ENCODE results near the gene ORM1.
"Not testable (repeated sequence)": the region's sequence is repeated elsewhere in the genome, so short reads cannot be mapped to it uniquely, and the experiment has no call there.

Gene ORM1

GRCh38 chr9:114322831-114323531 lies at the start of gene ORM1:
TSS of gene ORM1 (plus strand) at chr9:114323098. CDS start at chr9:114323134, 36 bp downstream.
- H3K4me3 ChIP-seq (ENCODE audit: low read depth, low read length), result not testable (repeated sequence)

GRCh38 chr9:114273461-114273881 lies 49.4 kb upstream of the ORM1 start:
- TF ChIP-seq CTCF (IDR thresholded peaks at IDR 0.05; ENCODE audit: low read depth, low read length), result no peak
- no peak overlapping the region for H3K4me3 ChIP-seq (ENCODE audit: low read depth, low read length)

- H3K4me3 ChIP-seq (ENCODE audit: low read depth, low read length), result no peak overlapping the region
- TF ChIP-seq CTCF (IDR thresholded peaks at IDR 0.05; ENCODE audit: low read depth, low read length), result no peak
Measured at GRCh38 chr9:114274217-114274616, 48.7 kb upstream of the ORM1 start.

GRCh38 chr9:114275246-114276004 lies 47.5 kb upstream of the ORM1 start:
- H3K4me3 ChIP-seq (ENCODE audit: low read depth, low read length), result no peak overlapping the region
- TF ChIP-seq CTCF (IDR thresholded peaks at IDR 0.05; ENCODE audit: low read depth, low read length), result no peak

GRCh38 chr9:114276908-114277821 lies 45.7 kb upstream of the ORM1 start:
- no peak overlapping the region for H3K4me3 ChIP-seq (ENCODE audit: low read depth, low read length)
- TF ChIP-seq CTCF (IDR thresholded peaks at IDR 0.05; ENCODE audit: low read depth, low read length), result no peak

GRCh38 chr9:114278356-114278755 lies 44.5 kb upstream of the ORM1 start:
- no peak for TF ChIP-seq CTCF (IDR thresholded peaks at IDR 0.05; ENCODE audit: low read depth, low read length)
- H3K4me3 ChIP-seq (ENCODE audit: low read depth, low read length), result no peak overlapping the region

- no peak for TF ChIP-seq CTCF (IDR thresholded peaks at IDR 0.05; ENCODE audit: low read depth, low read length)
- H3K4me3 ChIP-seq (ENCODE audit: low read depth, low read length), result no peak overlapping the region
Measured at GRCh38 chr9:114278881-114279570, 43.9 kb upstream of the ORM1 start.

Data from WI38 (cell line).